GM12878 (cell line): ENCODE data around the gene PTP4A1. TPM values are rescaled to one million over a fixed set of nuclear protein-coding genes. Genes with fewer than 3 reads are reported as not detected.

ENCODE experiments used
- ATAC-seq: fragments of 200-7000 bp; cut with Tn5 transposase; 3 replicates; pipeline ENCODE4 v1.9.1; 2020; ENCODE audit warnings: mild to moderate bottlenecking, moderate library complexity
- BruUV-seq: library from RNA; stranded (reverse); fragments of 400-500 nt; replicated peaks from 2 replicates; lab custom pipeline; 2021; lab: Mats Ljungman, UMichigan
- CTCF ChIA-PET: fragments of 300-600 bp; sonication (Branson Sonifier 250); formaldehyde crosslinking; extraction: SDS; loops from one replicate; lab custom pipeline; 2021; ENCODE audit warnings: inconsistent platforms; lab: Yijun Ruan, JAX
- POLR2A ChIA-PET: fragments of 350-600 bp; formaldehyde crosslinking; extraction: SDS; loops from one replicate; lab custom pipeline; 2021; ENCODE audit warnings: inconsistent platforms; lab: Charles Lee
- RAD21 ChIA-PET: fragments of 300-600 bp; sonication (Branson Sonifier 250); formaldehyde crosslinking; loops from one replicate; lab custom pipeline; 2023; ENCODE audit warnings: antibody characterized with exemption; ENCODE audit not compliant: unreplicated experiment; lab: Charles Lee
- SMC1A ChIA-PET: fragments of 300-600 bp; sonication (Branson Sonifier 250); formaldehyde crosslinking; loops from one replicate; lab custom pipeline; 2023; ENCODE audit not compliant: unreplicated experiment, uncharacterized antibody; lab: Charles Lee
- DNase-seq: peaks from one replicate; pipeline ENCODE4 v3.0.0-alpha.2; 2011; ENCODE audit warnings: low read depth, low spot score
- FAIRE-seq: peaks from 3 replicates; lab custom pipeline; 2011; peaks lifted over from hg19 to GRCh38; lab: Jason Lieb, UNC
- H2AFZ ChIP-seq: 2 replicates; pipeline ENCODE4 v1.6.0; 2011; ENCODE audit warnings: low read depth, low read length, control low read depth; ENCODE audit not compliant: control insufficient read depth
- H3K27ac ChIP-seq: 2 replicates; pipeline ENCODE4 v1.5.1; 2011; ENCODE audit warnings: control low read depth; ENCODE audit not compliant: control insufficient read depth, insufficient read depth
- H3K27me3 ChIP-seq, 2 experiments: replicated peaks in 1 of 2; 2 replicates each; pipeline versions ENCODE4 v1.6.0 to v1.6.1; 2011; ENCODE audit warnings: low read length in 1 of 2; ENCODE audit not compliant: control insufficient read depth in 2 of 2, insufficient read depth in 2 of 2
- H3K36me3 ChIP-seq, 2 experiments: 2 replicates each; pipeline ENCODE4 v1.5.1; 2011; ENCODE audit warnings: low read length in 1 of 2; ENCODE audit not compliant: control insufficient read depth in 2 of 2, insufficient read depth in 2 of 2
- H3K4me1 ChIP-seq: 2 replicates; pipeline ENCODE4 v1.6.1; 2011; ENCODE audit warnings: mild to moderate bottlenecking, low read length, moderate library complexity, mixed read lengths; ENCODE audit not compliant: control insufficient read depth, insufficient read depth
- H3K4me2 ChIP-seq: 2 replicates; pipeline ENCODE4 v1.6.0; 2011; ENCODE audit warnings: control low read depth; ENCODE audit not compliant: control insufficient read depth, insufficient read depth
- H3K4me3 ChIP-seq: fragments of 200-600 bp; sonication (generic); 2 replicates; pipeline ENCODE4 v1.5.1; 2016
- H3K79me2 ChIP-seq: 2 replicates; pipeline ENCODE4 v1.6.0; 2011; ENCODE audit warnings: low read length; ENCODE audit not compliant: control insufficient read depth, insufficient read depth
- H3K9ac ChIP-seq: 2 replicates; pipeline ENCODE4 v1.8.0; 2011; ENCODE audit warnings: low read length, control low read depth, mixed read lengths; ENCODE audit not compliant: control insufficient read depth, insufficient read depth
- H3K9me3 ChIP-seq: replicated peaks from 3 replicates; pipeline ENCODE4 v1.5.1; 2011; ENCODE audit warnings: mild to moderate bottlenecking, low read length; ENCODE audit not compliant: control insufficient read depth, insufficient read depth
- H4K20me1 ChIP-seq: 2 replicates; pipeline ENCODE4 v1.6.0; 2011; ENCODE audit not compliant: control insufficient read depth, insufficient read depth
- BACH1 ChIP-seq: fragments of 450-650 bp; IDR thresholded peaks from 2 replicates; pipeline ENCODE4 v1.6.1; 2017; ENCODE audit warnings: mild to moderate bottlenecking, borderline replicate concordance
- ESRRA ChIP-seq: IDR thresholded peaks from 2 replicates; pipeline ENCODE4 v1.6.1; 2012; ENCODE audit warnings: mild to moderate bottlenecking, low read length, improper control_type of control experiment
- MYC ChIP-seq: IDR thresholded peaks from 2 replicates; pipeline ENCODE4 v1.6.1; 2011; ENCODE audit warnings: mild to moderate bottlenecking, low read length, moderate library complexity, inconsistent platforms; ENCODE audit not compliant: insufficient read depth, insufficient replicate concordance, insufficient read length, severe bottlenecking
- NR2C1 ChIP-seq: fragments of 450-650 bp; IDR thresholded peaks from 2 replicates; pipeline ENCODE4 v1.6.1; 2017; ENCODE audit warnings: antibody characterized with exemption, mild to moderate bottlenecking, moderate library complexity
- SIN3A ChIP-seq: IDR thresholded peaks from 2 replicates; pipeline ENCODE4 v1.6.1; 2012; ENCODE audit warnings: low read depth, low read length, improper control_type of control experiment
- SKIL ChIP-seq: fragments of 450-650 bp; IDR thresholded peaks from 2 replicates; pipeline ENCODE4 v1.6.1; 2017; ENCODE audit warnings: mild to moderate bottlenecking, low read depth, inconsistent platforms; ENCODE audit not compliant: poor library complexity, severe bottlenecking
- SMARCA5 ChIP-seq: fragments of 450-650 bp; IDR thresholded peaks from 2 replicates; pipeline ENCODE4 v1.6.1; 2017; ENCODE audit warnings: mild to moderate bottlenecking
- SP1 ChIP-seq: IDR thresholded peaks from one replicate; pipeline ENCODE4 v1.6.1; 2011; ENCODE audit warnings: low read depth, low read length
- WGBS: methylation state at CpG from one replicate; pipeline ENCODE4 v1.1.6; 2016; ENCODE audit warnings: low lambda C conversion rate; ENCODE audit not compliant: insufficient replicate concordance, insufficient coverage; ENCODE audit errors: missing lambda C conversion rate; 5-methylcytosine and 5-hydroxymethylcytosine counted together
- in situ Hi-C: fragments of 300-500 bp; cut with MboI; formaldehyde crosslinking; loops from 9 replicates; pipeline ENCODE4 v1.14.3; 2018; ENCODE audit warnings: mixed read lengths
- intact Hi-C: fragments of 100-400 bp; cut with micrococcal nuclease; formaldehyde crosslinking; loops from one replicate; pipeline ENCODE4 v1.14.2; 2022; ENCODE audit not compliant: unreplicated experiment
- polyA plus RNA-seq, 11 experiments: library from polyadenylated mRNA; depleted of rRNA in 4 of 11; unstranded in 6 of 11; stranded (reverse) in 5 of 11; fragments of >200 nt; fragmentation: Nextera tagmentation in 4 of 11; fragmentation: Illumina TruSeq in 1 of 11; extraction: Ambion mirVana in 4 of 11; extraction: Trizol in 1 of 11; gene quantifications; 1 replicate in 1 of 11; 2 replicates in 10 of 11; pipeline versions ENCODE4 v1.2.1 to v1.2.3, GENCODE V29; 2011 to 2016; ENCODE audit warnings: inconsistent platforms in 2 of 11, missing spikeins in 2 of 11, low read depth in 1 of 11
- total RNA-seq, 4 experiments: library from RNA; depleted of rRNA in 3 of 4; stranded (reverse); fragments of >200 nt in 3 of 4; fragmentation: Illumina TruSeq in 1 of 4; extraction: Trizol in 1 of 4; gene quantifications; 2 replicates each; pipeline versions ENCODE4 v1.2.1 to v1.2.3, GENCODE V29; 2013 to 2021
- TF ChIP-seq, protein P1 (sequence below): IDR thresholded peaks from 2 replicates; pipeline ENCODE4 v1.6.1; 2011; ENCODE audit warnings: low read depth, low read length, improper control_type of control experiment, borderline replicate concordance

Gene PTP4A1
- total and polyA plus RNA-seq, 10 of the 15 experiments (the other 5 are each of a cell fraction or from before 2014, with no cell fraction given): 8.5 to 190 (median 46.4) TPM; not detected in 2

DNA sequence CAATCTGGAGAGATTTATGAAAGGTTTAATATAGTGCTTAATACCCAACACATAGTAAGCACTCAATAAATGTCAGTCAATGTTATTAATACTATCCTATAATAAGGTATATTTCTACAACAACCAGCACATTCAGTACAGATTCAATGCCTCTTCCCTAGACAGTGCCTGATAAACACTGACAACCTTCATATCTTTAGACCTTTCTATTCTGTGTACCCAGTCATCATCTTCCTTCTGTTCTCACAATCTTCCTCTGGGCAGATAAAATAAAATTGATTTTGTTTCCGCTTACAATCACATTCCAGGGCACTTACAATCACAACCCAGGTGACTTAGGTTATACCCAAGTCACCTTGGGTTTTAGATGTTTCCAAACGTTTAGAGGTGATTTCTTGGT lies 11.0 kb upstream of the PTP4A1 start:
- 50% methylated on average over 2 of the region's 2 CpGs for WGBS
- ATAC-seq: no peak
- POLR2A ChIA-PET: interaction anchor here (0.9 kb wide), 1 partner anchor 12 kb away, joined by 3 read pairs; no protein-coding TSS in a partner anchor
- Histone ChIP-seq H2AFZ (no peak overlapping the region), H3K36me3 (no peaks in the 10 kb centered on the region), H3K4me3 (no peak overlapping the region), H3K9me3 (no peaks in the 10 kb centered on the region), H3K79me2 (no peaks in the 10 kb centered on the region), H3K9ac (no peak overlapping the region), H3K4me1 (0 out of 2 replicates have a peak, but pooled peaks cover 4% of the 10 kb centered on the region), H3K27ac (no peak overlapping the region), H4K20me1 (no peaks in the 10 kb centered on the region), H3K27me3 (no peaks in the 10 kb centered on the region), H3K4me2 (no peak overlapping the region)
- no peak for FAIRE-seq
- in situ Hi-C loops: no loop called here
- CTCF ChIA-PET: interaction anchor here (1.2 kb wide), 1 partner anchor 36 kb away, joined by 3 read pairs; no protein-coding TSS in a partner anchor
- no TSS peak for BruUV-seq
- intact Hi-C loops: no loop called here
- SMC1A ChIA-PET: interaction anchor here (0.7 kb wide), 1 partner anchor 147 kb away, joined by 3 read pairs; no protein-coding TSS in a partner anchor
- TF ChIP-seq ESRRA (no peak), BACH1 (no peak), SKIL (no peak), SIN3A (no peak), NR2C1 (no peak), SMARCA5 (no peak), MYC (no peak), SP1 (no peak)
- TF ChIP-seq, protein P1, sequence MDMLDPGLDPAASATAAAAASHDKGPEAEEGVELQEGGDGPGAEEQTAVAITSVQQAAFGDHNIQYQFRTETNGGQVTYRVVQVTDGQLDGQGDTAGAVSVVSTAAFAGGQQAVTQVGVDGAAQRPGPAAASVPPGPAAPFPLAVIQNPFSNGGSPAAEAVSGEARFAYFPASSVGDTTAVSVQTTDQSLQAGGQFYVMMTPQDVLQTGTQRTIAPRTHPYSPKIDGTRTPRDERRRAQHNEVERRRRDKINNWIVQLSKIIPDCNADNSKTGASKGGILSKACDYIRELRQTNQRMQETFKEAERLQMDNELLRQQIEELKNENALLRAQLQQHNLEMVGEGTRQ: no peak
- RAD21 ChIA-PET: interaction anchor here (2.0 kb wide), 1 partner anchor 208 kb away, joined by 4 read pairs; no protein-coding TSS in a partner anchor
- no peak for DNase-seq
